ENCODE data around the gene HECTD4.
"Not testable (repeated sequence)": the region's sequence is repeated elsewhere in the genome, so short reads cannot be mapped to it uniquely, and the experiment has no call there.

The HECTD4 gene

DNA sequence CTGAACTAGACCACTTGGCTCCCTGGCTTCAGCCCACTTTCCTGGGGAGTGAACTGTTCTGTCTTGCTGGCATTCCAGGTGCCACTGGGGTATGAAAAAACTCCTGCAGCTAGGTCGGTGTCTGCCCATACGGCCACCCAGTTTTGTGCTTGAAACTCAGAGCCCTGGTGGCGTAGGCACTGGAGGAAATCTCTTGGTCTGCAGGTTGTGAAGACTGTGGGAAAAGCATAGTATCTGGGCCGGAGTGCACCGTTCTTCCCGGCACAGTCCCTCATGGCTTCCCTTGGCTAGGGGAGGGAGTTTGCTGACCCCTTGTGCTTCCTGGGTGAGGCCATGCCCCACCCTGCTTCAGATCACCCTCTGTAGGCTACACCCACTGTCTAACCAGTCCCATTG lies 223.1 kb downstream of the HECTD4 start:
- no peak for DNase-seq (ENCODE audit: low read depth)

DNA sequence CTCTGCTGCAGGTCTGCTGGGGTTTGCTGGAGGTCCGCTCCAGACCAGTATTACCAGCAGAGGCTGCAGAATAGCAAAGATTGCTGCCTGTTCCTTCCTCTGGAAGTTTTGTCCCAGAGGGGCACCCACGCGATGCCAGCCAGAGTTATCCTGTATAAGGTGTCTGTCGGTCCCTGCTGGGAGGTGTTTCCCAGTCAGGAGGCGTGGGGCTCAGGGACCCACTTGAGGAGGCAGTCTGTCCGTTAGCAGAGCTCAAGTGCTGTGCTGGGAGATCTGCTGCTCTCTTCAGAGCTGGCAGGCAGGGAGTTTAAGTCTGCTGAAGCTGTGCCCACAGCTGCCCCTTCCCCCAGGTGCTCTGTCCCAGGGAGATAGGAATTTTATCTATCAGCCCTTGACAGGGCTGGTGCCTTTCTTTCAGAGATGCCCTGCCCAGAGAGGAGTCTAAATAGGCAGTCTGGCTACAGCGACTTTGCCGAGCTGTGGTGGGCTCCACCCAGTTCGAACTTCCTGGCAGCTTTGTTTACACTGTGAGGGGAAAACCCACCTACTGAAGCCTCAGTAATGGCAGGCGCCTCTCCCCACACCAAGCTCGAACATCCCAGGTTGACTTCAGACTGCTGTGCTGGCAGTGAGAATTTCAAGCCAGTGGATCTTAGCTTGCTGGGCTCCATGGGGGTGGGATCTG lies 223.6 kb downstream of the HECTD4 start:
- not testable (repeated sequence) for DNase-seq (ENCODE audit: low read depth)

DNA sequence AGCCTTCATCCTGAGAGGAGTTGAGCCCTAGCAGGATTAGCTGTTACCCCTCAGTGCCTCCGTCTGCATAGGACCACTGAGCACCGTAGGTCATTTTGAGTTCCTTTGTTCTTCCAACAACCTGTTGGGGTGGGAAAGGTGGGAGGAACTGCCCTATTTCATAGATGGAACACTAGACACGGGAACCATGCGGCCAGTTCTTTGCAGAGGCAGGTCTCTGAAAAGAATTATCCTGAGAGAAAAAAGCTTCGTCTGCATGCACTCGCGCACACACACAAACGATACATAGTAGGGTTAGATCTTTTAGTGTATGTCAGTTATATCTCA lies 228.4 kb downstream of the HECTD4 start:
- no peak for DNase-seq (ENCODE audit: low read depth)

DNA sequence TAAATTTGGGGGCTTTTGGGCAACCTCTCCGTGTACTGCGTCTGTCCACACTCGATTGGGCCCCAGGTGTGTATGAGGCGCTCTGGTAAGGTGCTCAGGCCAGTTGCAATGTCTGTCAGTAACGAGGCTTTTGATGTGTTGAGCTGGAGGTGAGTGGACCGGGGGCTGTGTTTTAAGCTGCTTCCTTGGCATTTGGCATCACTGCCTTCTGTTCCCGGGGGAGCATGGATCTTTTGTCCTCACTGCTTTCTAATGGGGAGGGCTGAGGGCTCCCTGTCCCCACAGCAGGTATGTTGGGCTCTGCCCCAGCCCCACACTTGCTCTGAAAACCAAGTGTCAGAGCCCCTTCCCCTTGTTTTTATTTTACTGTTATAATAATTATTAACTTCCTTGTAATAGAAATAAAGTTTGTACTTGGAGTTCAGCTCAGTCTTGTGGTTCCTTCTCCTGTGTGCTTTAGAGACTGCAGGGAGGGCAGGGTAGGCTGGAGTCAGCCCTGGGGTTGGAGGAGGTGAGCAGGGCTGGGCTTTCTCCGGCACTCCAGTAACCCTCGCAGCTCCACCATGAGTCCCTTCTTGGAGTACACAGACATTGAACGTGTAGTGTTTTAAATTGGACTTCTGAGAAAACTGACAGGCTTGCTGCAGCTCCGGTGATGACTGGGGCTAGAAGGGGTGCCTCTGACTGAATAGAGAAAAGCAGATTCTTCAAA lies 228.9 kb downstream of the HECTD4 start:
- no peak for DNase-seq (ENCODE audit: low read depth)

DNA sequence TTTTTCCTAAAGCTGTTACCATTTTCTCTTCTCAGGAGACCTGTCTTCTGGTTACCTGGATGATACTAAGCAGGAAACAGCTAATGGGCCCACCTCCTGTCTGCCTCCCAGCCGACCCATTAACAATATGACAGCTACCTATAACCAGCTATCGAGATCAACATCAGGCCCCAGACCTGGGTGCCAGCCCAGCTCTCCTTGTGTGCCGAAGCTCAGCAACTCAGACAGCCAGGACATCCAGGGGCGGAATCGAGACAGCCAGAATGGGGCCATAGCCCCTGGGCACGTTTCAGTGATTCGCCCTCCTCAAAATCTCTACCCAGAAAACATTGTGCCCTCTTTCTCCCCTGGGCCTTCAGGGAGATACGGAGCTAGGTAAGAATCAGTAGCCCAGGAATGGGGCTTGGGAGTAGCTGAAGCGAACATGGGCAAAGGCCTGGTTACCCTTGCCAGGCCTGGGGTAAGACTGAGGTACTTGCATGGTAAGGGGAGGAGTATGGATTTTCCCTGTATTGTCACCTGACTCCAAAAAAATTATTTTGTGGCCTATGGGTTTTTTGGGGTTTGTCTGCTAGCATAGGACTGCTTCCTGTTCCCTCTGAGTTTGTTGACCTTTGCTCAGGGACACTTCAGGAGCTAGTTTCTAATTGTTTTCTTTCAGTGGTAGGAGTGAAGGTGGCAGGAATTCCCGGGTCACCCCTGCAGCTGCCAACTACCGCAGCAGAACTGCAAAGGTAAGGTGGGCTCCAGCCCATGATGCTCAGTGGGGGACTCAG lies 230.3 kb downstream of the HECTD4 start:
- DNase-seq (ENCODE audit: low read depth): no peak

DNA sequence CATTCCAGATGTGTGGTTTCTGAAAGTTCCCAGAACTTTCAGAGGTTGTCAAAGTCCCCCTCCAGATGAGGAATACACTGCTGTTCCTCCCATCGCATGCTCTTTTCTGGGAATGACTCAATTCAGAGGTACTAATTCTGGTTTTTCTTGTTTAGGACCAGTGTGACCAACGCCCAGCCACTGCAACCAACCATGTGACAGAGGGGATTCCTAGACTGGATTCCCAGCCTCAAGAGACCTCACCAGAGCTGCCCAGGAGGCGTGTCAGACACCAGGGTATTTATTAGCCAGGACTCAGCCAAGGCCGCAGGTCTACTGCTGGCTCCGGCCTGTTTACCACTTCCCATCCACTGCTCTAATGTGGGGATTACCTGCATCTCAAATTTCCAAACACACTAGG lies 232.6 kb downstream of the HECTD4 start:
- no peak for DNase-seq (ENCODE audit: low read depth)

GRCh38 chr12:112148031-112148513 lies 234.2 kb downstream of the HECTD4 start:
- DNase-seq (ENCODE audit: low read depth): no peak

- DNase-seq (ENCODE audit: low read depth): no peak
Observed at GRCh38 chr12:112146123-112146522, 236.1 kb downstream of the HECTD4 start.

DNA sequence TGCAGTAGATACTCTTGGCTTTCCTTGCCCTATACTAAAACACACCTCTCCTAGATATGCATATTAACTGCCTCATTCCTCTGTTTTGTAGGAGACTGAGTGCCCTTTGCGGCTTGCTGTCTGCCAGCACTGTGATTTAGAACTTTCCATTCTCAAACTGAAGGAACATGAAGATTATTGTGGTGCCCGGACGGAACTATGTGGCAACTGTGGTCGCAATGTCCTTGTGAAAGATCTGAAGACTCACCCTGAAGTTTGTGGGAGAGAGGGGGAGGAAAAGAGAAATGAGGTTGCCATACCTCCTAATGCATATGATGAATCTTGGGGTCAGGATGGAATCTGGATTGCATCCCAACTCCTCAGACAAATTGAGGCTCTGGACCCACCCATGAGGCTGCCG lies 241.5 kb downstream of the HECTD4 start:
- DNase-seq (ENCODE audit: low read depth): no peak

DNA sequence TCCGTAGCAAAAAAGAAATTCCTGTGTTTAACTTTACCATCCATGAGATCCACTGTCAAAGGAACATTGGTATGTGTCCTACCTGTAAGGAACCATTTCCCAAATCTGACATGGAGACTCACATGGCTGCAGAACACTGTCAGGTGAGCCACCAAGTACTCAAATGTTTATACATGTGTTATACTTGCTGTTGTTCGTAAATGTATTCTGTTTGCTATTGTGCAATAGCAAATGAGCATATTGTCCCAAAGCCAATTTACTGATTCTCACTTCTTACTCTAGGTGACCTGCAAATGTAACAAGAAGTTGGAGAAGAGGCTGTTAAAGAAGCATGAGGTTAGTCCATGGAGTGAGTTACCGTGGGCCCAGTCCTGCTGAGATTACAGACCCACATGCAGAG lies 247.5 kb downstream of the HECTD4 start:
- no peak for DNase-seq (ENCODE audit: low read depth)

DNA sequence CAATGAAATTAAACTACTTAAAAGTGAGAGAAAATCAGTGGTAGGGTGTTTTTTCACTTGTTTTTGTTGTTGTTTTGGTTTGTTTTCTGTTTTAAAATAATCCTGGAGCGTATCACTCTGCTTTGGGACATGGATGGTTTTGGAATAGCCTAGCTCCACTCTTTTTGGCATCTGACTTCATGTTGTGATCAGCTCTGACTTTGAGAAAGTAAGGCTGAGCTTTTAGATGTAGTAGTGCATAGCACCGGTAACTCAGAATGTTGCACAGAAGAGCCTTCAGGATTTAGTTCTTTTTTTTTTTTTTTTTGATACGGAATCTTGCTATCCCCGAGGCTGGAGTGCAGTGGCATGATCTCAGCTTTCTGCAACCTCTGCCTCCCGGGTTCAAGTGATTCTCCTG lies 248.8 kb downstream of the HECTD4 start:
- no peak for DNase-seq (ENCODE audit: low read depth)

- no peak for DNase-seq (ENCODE audit: low read depth)
Observed at GRCh38 chr12:112131686-112132085, 250.5 kb downstream of the HECTD4 start.

DNA sequence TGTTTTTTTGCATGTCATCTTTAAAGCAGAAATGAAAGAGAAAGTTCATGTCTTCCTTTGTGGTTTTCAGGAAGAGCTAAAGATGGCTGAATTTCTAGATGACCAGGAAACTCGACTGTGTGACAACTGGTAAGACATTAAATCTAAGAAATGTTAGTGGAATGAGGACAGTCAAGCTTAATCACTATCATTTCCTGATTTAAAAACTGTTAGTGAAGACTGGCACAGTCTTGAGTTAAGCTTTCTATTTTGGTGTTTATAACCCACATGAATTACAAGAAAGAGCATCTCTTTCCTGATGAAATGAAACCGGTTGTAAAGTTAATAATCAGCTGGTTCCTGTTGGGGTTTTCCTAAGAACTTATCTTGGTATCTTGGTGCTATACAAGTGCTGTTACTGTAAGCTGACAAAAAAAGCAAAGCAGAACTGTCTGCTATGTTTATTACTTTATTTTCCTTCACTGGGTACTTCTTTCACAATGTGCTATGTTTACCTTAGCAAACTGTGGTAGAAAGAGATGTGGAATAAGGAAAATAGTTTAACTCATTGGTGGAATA lies 251.7 kb downstream of the HECTD4 start:
- DNase-seq (ENCODE audit: low read depth): no peak

DNA sequence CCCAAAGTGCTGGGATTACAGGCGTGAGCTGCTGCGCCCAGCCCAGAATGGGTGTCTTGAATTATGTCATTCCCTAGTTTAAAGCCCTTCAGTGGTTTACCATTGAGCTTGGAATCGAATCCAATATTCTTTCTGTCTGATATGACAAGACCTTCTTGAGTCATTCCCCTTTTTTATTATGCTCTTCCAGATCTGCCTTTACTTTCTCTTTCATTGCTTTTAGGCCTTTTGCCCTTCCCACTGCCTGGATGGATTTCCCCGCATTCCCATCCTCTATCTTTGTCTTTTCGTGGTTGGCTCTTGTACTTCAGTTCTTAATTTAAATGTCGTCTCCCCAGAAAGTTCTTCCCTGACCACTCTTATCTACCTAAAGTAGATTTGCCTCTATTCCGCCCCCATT lies 255.3 kb downstream of the HECTD4 start:
- no peak for DNase-seq (ENCODE audit: low read depth)

GRCh38 chr12:112126000-112126438 lies 256.2 kb downstream of the HECTD4 start:
- DNase-seq (ENCODE audit: low read depth): no peak

GRCh38 chr12:112125250-112125999 lies 256.8 kb downstream of the HECTD4 start, which contains the start of gene TRAFD1:
Gene TRAFD1, plus strand, starts transcription at chr12:112125560. Its CDS starts 4,963 bp downstream, at chr12:112130523.
- peak; percentile 95 for DNase-seq (ENCODE audit: low read depth)

DNA sequence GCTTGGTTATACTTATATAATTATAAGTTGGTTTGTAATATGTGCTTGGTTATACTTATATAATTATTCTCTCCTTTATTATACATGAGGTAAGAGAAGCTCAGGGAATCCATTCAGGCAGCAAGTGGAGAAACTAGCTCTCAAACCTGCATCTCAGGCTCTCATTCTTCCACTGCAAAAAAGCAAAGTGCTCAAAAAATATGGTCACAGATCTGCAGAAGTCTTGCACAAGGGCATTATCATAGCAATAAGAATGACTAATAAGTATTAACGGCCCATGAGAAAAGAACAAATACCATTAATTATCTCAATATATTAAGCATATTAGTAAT lies 257.3 kb downstream of the HECTD4 start:
- no peak for DNase-seq (ENCODE audit: low read depth)

DNA sequence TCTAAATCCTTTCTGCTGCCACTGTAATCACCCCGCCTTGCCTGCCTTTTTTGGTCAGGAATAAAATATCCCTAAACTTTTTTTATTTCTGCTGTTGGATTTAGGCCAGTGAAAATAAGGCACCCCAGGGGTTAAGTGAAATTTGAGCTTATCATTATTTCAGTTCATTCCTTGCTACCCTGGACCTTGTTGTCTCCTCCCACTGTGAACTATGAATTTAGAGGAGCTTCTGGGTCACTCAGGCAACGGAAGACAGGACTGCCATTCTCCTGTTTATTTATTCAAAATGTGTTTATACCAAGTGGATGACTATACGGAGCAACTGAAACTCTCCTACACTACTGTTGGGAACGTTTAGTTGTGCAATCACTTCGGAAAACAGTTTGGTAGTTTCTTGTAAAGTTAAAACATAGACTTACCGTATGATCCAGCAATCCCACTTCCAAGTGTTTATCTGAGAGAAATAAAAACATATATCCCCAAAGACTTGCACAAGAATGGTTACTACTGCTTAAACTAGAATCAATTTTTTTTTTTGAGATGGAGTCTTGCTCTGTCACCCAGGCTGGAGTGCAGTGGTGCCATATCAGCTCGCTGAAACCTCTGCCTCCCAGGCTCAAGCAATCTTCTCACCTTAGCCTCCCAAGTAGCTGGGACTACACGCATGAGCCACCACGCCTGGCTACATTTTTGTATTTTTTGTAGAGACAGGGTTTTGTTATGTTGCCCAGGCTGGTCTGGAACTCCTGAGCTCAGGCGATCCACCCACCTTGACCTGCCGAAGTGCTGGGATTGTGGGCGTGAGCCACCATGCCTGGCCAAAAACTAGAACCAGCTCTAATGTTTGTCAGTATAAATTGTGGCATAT lies 259.2 kb downstream of the HECTD4 start:
- no peak for DNase-seq (ENCODE audit: low read depth)

DNA sequence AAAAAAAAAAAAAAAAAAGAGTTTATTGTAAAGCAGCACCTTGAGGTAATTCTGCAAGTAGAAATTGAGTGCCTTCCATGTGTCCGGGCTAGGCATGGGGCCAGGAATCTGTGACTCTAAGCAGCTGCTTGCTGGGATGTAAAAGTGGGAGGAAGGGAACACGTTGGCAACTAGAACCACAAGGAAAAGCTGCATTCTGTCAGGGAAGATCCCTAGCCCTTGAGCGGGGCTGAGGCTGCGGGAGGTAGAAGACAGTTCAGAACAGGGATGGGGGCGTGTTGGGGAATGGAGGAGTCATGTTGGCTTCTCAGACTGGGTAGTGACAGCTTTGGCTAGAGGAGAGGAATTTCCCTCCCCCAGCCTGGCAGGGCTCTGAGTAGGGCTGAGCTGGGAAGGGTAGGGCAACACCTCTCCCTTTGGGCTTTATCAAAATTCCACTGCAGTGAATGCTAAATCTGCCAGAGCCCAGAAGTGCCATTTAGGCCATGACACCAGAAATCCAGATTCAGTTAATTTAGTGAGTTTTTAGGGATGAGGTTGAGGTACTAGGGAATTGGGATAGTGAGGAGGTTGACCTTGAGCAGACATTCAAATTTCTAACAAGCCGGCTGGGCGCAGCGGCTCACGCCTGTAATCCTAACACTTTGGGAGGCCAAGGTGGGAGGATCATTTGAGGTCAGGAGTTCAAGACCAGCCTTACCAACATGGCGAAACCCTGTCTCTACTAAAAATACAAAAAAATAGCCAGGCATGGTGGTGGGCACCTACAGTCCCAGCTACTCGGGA lies 260.3 kb downstream of the HECTD4 start:
- DNase-seq (ENCODE audit: low read depth): no peak

- DNase-seq (ENCODE audit: low read depth): no peak
Observed at GRCh38 chr12:112117685-112118084, 264.5 kb downstream of the HECTD4 start.

Measured in stimulated activated CD8-positive, alpha-beta memory T cell treated with anti-CD3 and anti-CD28 coated beads, Interleukin-7, amount 100 ng/mL, for 24 hours (primary cell).